Daoy (cell line): ENCODE measurements around the gene COA8. TPM values are rescaled to one million over a fixed set of nuclear protein-coding genes. Genes with fewer than 3 reads are reported as not detected.

Experiments
- DNase-seq: peaks from one replicate; pipeline ENCODE4 v3.0.0-alpha.2; 2015; ENCODE audit warnings: low read depth
- total RNA-seq: library from RNA; depleted of rRNA; stranded (reverse); fragments of >200 nt; shearing (Covaris generic); gene quantifications from 2 replicates; pipeline ENCODE4 v1.2.3, GENCODE V29; 2014; rRNA removed

COA8 gene
- 29.4 and 48.2 TPM in 2 replicates for total RNA-seq

- DNase-seq: peak; percentile 93
Observed at GRCh38 chr14:103562429-103563225, at the start of gene COA8, which contains the start of gene BAG5. TSS of gene COA8 (plus strand) at chr14:103562960. CDS start at chr14:103563002, 42 bp downstream. TSS of gene BAG5 (minus strand) at chr14:103562657. CDS start at chr14:103561164, 1,493 bp downstream.

DNA sequence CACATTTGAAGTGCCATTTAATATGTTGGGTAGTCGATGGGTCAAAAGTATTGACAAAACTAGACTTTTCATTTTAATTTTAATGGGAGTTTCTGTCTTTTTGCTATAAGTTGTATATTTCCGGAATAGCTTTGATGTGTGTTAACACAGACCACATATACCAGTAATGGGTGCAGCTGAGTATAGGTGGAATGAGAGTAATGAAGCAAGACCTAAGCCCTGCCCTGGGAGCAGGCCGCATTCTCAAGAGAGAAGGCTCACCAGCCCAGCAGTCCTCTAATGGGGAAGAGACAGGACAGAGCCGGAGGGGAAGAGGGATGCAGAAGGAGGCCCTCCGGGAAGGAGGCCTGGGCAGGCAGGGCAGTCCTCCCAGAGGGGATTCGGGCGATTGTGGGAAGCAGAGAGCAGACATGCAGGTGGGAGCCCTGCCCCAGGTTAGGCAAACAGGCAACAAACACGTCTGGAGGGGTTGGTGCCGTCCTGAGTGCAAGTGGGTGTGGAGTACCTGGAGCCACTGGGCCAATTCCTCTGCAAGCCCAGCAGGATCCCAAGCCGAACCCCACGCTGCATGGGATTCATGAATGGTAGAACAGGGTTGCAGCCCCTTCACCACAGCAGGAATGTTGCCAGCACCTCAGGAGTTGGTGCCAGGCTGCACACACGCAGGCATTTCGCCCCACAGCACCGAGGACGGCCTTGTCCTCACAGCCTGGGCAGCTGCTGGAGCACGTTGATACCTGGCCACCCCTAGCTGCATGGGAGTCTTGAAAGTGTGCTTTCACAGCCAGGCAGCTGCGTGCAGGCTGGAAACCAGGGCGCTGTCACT is 48.0 kb upstream of the COA8 start:
- DNase-seq: no peak

GRCh38 chr14:103516426-103517173 is 46.2 kb upstream of the COA8 start:
- DNase-seq: no peak

- DNase-seq: no peak
Observed at GRCh38 chr14:103517174-103517566, 45.6 kb upstream of the COA8 start.

DNA sequence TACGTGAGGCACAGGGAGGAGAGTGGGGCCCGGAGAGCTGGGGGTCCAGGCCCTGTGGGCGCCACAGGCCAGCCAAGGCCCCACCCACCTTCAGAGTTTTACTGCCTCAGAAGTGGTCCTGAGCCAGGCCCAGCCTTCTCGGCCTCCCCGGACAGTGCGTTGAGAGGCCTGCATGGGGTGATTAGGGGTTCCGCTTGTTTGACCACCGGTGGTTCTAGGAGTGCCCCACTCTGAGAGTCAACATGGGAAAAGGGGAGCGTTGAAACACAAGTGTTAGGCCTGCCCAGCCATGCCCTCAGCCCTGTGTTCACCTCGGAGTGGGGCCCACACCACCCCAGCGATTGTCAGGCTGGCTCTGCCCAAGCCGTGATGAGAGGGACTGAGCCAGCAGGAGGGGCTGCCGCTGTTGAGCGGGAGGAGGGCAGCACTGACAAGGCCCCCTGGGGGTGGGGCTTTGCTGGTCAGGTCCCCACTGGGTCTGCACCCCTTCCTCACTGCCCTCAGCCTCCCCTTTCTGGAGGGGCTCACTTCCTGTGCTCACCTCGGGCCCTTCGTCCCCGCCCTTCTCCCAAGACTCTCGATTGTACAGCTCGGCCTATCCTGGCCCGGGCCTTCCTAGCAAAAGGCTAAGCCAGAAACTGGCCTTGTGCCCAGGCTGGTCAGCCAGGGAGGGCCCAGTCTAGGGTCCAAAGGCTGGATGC is 44.9 kb upstream of the COA8 start:
- no peak for DNase-seq

DNA sequence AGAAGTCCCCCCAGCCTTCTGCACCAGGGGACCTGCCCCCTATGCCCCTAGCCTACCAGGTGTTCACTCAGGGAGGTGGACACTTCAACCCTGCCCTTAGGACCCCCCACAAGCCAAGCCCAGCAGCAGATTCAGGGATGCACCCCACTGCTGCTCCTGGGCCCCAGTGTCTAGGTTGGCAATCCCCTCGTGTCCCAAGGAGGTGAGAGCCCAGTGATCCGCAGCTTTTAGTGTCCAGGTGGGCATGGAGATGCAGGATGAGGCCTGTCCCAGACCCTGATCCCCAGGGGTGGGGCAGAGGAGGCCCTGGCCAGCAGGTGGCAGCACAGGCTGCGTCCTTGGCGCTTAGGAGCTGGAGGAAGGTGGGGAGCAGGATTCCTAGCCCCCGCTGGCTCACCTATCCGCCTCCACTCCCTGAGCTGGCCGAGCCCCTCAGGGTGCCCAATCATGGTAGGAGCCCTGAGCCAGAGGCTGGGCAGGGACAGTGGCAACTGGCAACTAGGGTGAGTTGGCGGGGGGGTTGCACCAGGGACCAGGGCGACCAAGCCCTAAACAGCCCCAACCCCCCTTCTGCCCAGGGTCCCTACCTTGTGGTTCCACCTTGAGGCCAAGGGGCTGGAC is 44.2 kb upstream of the COA8 start:
- peak; percentile 80 for DNase-seq

- DNase-seq: peak; percentile 58
Observed at GRCh38 chr14:103519043-103519836, 43.5 kb upstream of the COA8 start.

GRCh38 chr14:103519837-103520212 is 42.9 kb upstream of the COA8 start:
- no peak for DNase-seq

GRCh38 chr14:103520269-103520656 is 42.5 kb upstream of the COA8 start:
- no peak for DNase-seq

DNA sequence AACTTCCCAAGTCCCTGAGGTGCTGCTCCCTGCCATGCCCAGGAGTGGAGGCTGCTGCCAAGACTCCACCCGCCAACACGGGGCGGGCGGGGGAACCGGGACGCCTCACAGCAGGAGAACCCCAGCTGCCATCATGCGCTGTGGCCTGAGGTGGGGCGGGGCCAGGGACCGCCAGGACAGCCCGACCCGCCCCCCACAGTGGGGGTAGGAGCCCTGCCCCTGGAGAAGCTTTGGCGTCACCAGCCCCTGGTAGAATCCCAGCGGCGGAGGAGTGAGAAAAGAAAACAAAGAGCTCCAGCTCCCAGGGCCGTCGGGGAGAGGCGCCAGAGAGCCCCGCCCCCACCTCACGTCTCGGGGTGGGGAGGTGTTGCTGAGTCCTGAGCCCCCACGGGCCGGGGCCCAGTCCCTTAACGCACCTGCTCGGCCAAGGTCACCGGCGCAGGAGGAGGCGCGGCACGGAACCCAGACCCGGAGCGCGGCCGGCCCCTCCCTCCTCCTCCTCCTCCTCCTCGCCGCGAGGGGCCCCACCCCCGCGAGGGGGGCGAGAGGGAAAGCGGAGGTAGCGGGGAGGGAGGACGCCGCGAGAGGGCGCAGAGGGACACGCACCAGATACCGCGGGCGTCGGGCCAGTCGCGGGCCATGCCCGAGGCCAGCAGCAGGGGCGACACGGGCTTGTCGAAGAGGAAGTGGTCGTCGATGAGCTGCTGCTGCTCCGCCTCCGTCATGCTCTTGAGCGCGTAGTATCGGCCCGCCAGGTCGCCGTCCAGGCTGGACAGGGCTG is 41.9 kb upstream of the COA8 start:
- DNase-seq: peak; percentile 92

- no peak for DNase-seq
Observed at GRCh38 chr14:103521438-103521950, 41.3 kb upstream of the COA8 start.

- DNase-seq: no peak
Observed at GRCh38 chr14:103521951-103522563, 40.7 kb upstream of the COA8 start.

DNA sequence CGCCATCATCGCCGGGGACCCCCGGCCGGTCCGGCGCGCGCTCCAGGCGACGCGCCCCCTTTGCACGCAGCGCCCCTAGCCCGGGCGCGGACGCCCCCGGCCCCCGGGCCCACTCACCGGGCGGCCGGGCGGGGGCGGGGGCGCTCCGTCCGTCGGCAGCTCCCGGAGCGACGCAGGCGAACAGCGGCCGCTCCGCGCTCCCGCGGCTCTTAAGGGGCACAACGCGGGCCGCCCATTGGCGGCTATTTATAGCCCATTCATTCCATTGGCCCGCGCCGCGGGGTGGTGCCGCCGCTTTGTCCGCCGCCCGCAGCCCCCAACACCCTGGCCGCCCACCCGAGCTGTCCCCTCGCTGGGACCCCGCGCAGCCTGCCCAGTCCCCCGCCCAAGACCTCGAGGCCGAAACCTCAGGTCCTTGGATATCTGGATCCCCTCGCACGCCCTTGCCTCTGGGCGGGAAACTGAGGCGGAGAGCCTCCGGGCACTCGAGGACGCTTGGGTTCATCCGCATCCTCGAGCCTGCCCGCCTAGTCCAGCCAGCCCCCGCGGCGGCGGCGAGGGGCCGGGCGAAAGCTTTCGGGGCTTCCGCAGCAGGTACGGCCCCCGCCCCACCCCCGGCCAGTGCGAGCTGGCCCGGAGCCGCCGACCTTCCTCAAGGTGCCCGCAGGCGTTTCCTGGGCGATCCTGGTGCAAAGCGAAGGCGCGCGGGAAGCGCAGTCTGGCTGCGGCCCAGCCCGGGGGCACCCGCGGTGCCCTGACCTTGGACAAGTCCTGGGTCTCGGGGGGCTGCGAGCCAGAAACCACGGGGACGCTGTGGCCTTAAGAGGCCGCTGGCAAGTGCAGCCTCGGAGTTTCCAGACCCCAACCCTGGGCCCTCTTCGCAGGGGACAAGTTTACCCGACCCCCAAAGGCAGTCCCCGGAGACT is 39.8 kb upstream of the COA8 start, which contains the start of gene CKB:
CKB (minus strand) TSS at position 182 of the 926 bp plus-strand sequence. CDS start 337 bp downstream, outside the sequence.
- DNase-seq: peak; percentile 78

- no peak for DNase-seq
Observed at GRCh38 chr14:103523575-103523954, 39.2 kb upstream of the COA8 start.

GRCh38 chr14:103524002-103524935 is 38.5 kb upstream of the COA8 start:
- DNase-seq: no peak
